Activated T-cell treated with anti-CD3 and anti-CD28 coated beads, Interleukin-2, amount 50 U/mL, for 4 hours (primary cell): ENCODE results near the gene DLEC1. TPM values are rescaled to one million over a fixed set of nuclear protein-coding genes. Genes with fewer than 3 reads are reported as not detected.
"Not testable (repeated sequence)": the region's sequence is repeated elsewhere in the genome, so short reads cannot be mapped to it uniquely, and the experiment has no call there.

Experiments
- ATAC-seq, 2 donors: fragments of 200-7000 bp; cut with Tn5 transposase; one replicate each; pipeline ENCODE4 v1.10.0; 2021
- DNase-seq: peaks from one replicate; pipeline ENCODE4 v3.0.0-alpha.2; 2020
- H3K27me3 Mint-ChIP-seq: one replicate; pipeline ENCODE4 v1.8.0; 2021; ENCODE audit warnings: low read depth, mixed read lengths
- H3K36me3 Mint-ChIP-seq: one replicate; pipeline ENCODE4 v1.8.0; 2022; ENCODE audit warnings: mixed read lengths; ENCODE audit not compliant: insufficient read depth
- H3K4me1 Mint-ChIP-seq: one replicate; pipeline ENCODE4 v1.8.0; 2021; ENCODE audit warnings: low read depth, mixed read lengths
- H3K4me3 Mint-ChIP-seq: one replicate; pipeline ENCODE4 v1.8.0; 2021; ENCODE audit warnings: mild to moderate bottlenecking, moderate library complexity, mixed read lengths
- H3K9me3 Mint-ChIP-seq: one replicate; pipeline ENCODE4 v1.8.0; 2021; ENCODE audit warnings: mixed read lengths
- total RNA-seq, 3 donors: library from RNA; stranded (reverse); gene quantifications; one replicate each; pipeline ENCODE4 v1.2.1, GENCODE V29; 2021

The DLEC1 gene
- total RNA-seq, 3 donors from 2014 or later, result 0.05 to 0.16 (median 0.08) TPM

- ATAC-seq, result no peak
- Mint-ChIP-seq H3K9me3 (no peaks in the 10 kb centered on the region), H3K4me1 (no peaks in the 10 kb centered on the region), H3K4me3 (no peak overlapping the region), H3K27me3 (no peaks in the 10 kb centered on the region), H3K36me3 (peaks cover 11% of the 10 kb centered on the region)
- no peak for DNase-seq
Measured at GRCh38 chr3:38059591-38059990, 20.6 kb downstream of the DLEC1 start.

- H3K27me3 Mint-ChIP-seq, result no peaks in the 10 kb centered on the region
- H3K4me1 Mint-ChIP-seq, result no peaks in the 10 kb centered on the region
- ATAC-seq (no peak), DNase-seq (no peak)
- H3K36me3 Mint-ChIP-seq, result peaks cover 13% of the 10 kb centered on the region
- H3K4me3 Mint-ChIP-seq, result no peak overlapping the region
- no peaks in the 10 kb centered on the region for H3K9me3 Mint-ChIP-seq
Measured at GRCh38 chr3:38062809-38063208, 23.8 kb downstream of the DLEC1 start.

GRCh38 chr3:38064453-38064852 is 25.4 kb downstream of the DLEC1 start:
- H3K4me3 Mint-ChIP-seq, H3K4me1 Mint-ChIP-seq, DNase-seq, H3K27me3 Mint-ChIP-seq, H3K9me3 Mint-ChIP-seq, ATAC-seq: not testable (repeated sequence)
- peaks cover 13% of the 10 kb centered on the region for H3K36me3 Mint-ChIP-seq

DNA sequence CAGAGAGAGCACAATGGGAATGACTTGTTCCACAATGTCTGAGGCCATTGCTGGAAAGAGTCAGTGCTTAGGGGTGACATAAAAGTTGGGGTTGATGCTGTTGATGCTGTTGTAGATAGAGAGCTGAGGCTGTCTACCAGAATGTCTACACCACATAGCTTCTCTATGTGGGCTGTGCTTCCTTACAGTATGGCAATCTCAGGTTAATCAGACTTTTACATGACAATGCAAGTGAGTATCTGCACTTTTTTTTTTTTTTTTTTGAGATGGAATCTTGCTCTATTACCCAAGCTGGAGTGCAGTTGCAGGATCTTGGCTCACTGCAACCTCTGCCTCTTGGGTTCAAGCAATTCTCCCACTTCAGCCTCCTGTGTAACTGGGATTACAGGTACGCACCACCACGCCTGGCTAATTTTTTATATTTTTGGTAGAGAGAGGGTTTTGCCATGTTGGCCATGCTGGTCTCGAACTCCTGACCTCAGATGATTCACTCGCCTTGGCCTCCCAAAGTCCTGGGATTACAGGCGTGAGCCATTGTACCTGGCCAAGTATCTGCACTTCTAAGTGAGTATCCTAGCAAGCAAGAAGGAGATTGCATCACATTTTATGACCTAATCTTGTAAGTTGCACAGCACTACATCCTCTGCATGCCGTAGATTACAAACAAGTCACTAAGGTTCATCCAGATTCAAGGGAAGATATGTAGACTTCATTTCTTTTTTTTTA is 28.7 kb downstream of the DLEC1 start:
- no peaks in the 10 kb centered on the region for H3K27me3 Mint-ChIP-seq
- no peaks in the 10 kb centered on the region for H3K4me1 Mint-ChIP-seq
- ATAC-seq, result no peak
- DNase-seq, result no peak
- no peaks in the 10 kb centered on the region for H3K9me3 Mint-ChIP-seq
- no peak overlapping the region for H3K4me3 Mint-ChIP-seq
- peaks cover 2% of the 10 kb centered on the region for H3K36me3 Mint-ChIP-seq

DNA sequence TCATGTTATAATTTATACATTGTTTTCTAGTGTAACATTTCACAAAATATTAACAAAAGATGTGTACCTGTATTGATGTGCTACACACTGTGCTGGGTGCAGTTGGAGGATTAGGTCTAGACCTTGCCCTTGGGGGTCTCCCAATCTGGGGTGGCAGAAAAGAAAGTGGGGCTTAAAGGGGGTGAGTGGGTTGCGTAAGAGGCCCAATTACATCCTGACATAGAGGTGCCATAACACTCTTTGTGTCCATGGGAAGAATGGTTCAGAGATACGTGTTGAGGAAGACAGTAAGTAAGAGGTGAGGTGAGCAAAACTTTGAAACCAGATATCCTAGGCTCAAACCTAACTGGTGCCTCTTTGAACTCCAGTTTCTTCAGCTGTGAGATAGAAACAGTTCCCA is 31.0 kb downstream of the DLEC1 start:
- no peaks in the 10 kb centered on the region for H3K4me1 Mint-ChIP-seq
- peaks cover 2% of the 10 kb centered on the region for H3K36me3 Mint-ChIP-seq
- H3K4me3 Mint-ChIP-seq, result no peak overlapping the region
- ATAC-seq (no peak), DNase-seq (no peak)
- no peaks in the 10 kb centered on the region for H3K9me3 Mint-ChIP-seq
- H3K27me3 Mint-ChIP-seq, result no peaks in the 10 kb centered on the region

DNA sequence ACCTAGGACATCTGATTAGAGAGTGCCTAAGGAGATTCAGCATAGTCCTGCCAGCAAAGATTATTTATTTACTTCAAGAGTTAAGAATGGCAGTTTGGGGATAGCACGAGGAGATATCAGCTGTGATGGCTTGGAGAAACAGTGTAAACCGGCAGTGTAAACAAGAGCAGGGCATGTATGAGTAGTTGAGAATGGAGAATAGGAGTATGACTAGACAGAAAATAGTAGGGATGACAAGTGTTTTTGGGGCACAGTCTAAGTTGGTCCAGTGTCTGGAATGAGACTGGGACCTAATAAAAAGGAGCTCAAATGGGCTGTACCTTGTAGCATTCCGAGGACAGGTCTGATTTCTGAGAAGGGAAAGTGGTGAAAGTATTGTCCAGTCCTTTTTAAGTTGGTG is 38.1 kb downstream of the DLEC1 start:
- not testable (repeated sequence) for DNase-seq, ATAC-seq, H3K9me3 Mint-ChIP-seq, H3K4me1 Mint-ChIP-seq, H3K36me3 Mint-ChIP-seq, H3K4me3 Mint-ChIP-seq, H3K27me3 Mint-ChIP-seq

DNA sequence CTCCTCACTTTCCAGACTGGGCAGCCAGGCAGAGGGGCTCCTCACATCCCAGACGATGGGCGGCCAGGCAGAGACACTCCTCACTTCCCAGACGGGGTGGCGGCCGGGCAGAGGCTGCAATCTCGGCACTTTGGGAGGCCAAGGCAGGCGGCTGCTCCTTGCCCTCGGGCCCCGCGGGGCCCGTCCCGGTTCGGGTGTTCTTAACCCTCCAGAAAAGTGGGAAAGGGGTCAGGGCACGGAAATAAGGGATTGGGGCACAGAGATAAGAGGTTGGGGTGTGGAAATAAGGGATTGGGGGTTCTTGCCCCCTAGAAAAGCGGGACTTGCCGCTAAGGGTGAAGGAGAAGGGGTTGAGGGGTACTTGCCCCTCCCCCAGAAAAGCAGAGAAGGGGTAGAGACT is 43.3 kb downstream of the DLEC1 start:
- not testable (repeated sequence) for H3K4me3 Mint-ChIP-seq, ATAC-seq, H3K36me3 Mint-ChIP-seq, DNase-seq, H3K4me1 Mint-ChIP-seq, H3K27me3 Mint-ChIP-seq
- peaks cover 11% of the 10 kb centered on the region for H3K9me3 Mint-ChIP-seq

DNA sequence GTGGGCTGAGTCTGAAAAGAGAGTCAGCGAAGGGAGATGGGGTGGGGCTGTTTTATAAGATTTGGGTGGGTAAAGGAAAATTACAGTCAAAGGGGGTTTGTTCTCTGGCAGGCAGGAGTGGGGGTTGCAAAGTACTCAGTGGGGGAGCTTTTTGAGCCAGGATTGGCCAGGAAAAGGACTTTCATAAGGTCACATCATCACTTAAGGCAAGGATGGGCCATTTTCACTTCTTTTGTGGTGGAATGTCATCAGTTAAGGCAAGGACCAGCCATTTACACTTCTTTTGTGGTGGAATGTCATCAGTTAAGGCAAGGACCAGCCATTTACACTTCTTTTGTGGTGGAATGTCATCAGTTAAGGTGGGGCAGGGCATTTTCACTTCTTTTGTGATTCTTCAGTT is 44.2 kb downstream of the DLEC1 start:
- peaks cover 11% of the 10 kb centered on the region for H3K9me3 Mint-ChIP-seq
- DNase-seq, ATAC-seq, H3K36me3 Mint-ChIP-seq, H3K27me3 Mint-ChIP-seq, H3K4me1 Mint-ChIP-seq, H3K4me3 Mint-ChIP-seq: not testable (repeated sequence)

DNA sequence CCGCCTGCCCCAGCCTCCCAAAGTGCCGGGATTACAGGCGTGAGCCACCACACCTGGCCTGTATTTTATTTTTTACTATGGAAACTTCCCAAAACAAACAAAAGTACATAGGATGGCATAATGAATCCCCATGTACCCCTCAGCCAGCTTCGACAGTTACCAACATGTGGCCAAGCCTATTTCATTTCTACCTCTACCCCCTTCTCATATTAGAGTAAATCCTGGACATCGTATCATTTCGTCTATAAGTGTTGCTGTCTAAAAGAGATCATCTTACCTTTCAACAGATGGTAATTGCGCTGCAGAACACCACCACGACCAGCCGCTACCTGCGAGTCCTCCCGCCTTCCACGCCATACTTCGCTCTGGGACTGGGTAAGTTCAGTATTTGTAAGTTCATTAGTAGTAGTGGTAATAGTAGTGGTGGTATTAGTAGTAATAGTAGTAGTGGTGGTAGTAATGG is 44.9 kb downstream of the DLEC1 start:
- no peaks in the 10 kb centered on the region for H3K4me1 Mint-ChIP-seq
- H3K36me3 Mint-ChIP-seq, result peaks cover 2% of the 10 kb centered on the region
- no peaks in the 10 kb centered on the region for H3K27me3 Mint-ChIP-seq
- no peak for DNase-seq
- ATAC-seq, result no peak
- peaks cover 11% of the 10 kb centered on the region for H3K9me3 Mint-ChIP-seq
- no peak overlapping the region for H3K4me3 Mint-ChIP-seq

GRCh38 chr3:38084334-38085310 is 45.6 kb downstream of the DLEC1 start:
- ATAC-seq (peak; percentile 30 to 74), DNase-seq (no peak)
- Mint-ChIP-seq H3K9me3 (peaks cover 11% of the 10 kb centered on the region), H3K4me3 (no peak overlapping the region), H3K4me1 (no peaks in the 10 kb centered on the region), H3K27me3 (no peaks in the 10 kb centered on the region), H3K36me3 (peaks cover 2% of the 10 kb centered on the region)

GRCh38 chr3:38085311-38085942 is 46.4 kb downstream of the DLEC1 start:
- DNase-seq (no peak), ATAC-seq (peak in 1 of 2 donors; percentile 14)
- Mint-ChIP-seq H3K4me3 (no peak overlapping the region), H3K27me3 (no peaks in the 10 kb centered on the region), H3K36me3 (peaks cover 1% of the 10 kb centered on the region), H3K4me1 (no peaks in the 10 kb centered on the region), H3K9me3 (peaks cover 9% of the 10 kb centered on the region)

DNA sequence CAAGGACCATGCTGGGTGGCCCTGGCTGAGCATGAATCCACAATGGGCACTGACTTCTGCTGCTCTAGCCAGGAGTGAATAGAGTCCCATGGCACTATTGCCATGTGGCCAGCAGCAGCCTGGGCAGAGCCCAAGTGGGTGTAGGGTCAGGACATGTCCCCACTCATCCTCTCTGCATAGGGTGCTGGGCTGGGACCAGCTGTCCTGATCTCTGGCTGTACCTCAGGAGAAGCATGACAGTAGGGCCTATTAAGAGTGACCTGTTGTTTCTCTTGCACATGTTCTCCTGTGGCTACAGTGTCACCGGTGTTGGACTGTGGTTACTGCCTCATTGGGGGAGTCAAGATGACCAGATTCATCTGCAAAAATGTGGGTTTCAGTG is 46.9 kb downstream of the DLEC1 start:
- peaks cover 7% of the 10 kb centered on the region for H3K9me3 Mint-ChIP-seq
- no peaks in the 10 kb centered on the region for H3K27me3 Mint-ChIP-seq
- peak in 1 of 2 donors; percentile 17 for ATAC-seq
- no peak for DNase-seq
- no peak overlapping the region for H3K4me3 Mint-ChIP-seq
- no peaks in the 10 kb centered on the region for H3K4me1 Mint-ChIP-seq
- no peaks in the 10 kb centered on the region for H3K36me3 Mint-ChIP-seq

GRCh38 chr3:38086496-38086895 is 47.5 kb downstream of the DLEC1 start:
- ATAC-seq (no peak), DNase-seq (no peak)
- H3K27me3 Mint-ChIP-seq, result no peaks in the 10 kb centered on the region
- H3K36me3 Mint-ChIP-seq, result peaks cover 2% of the 10 kb centered on the region
- peaks cover 7% of the 10 kb centered on the region for H3K9me3 Mint-ChIP-seq
- no peak overlapping the region for H3K4me3 Mint-ChIP-seq
- H3K4me1 Mint-ChIP-seq, result no peaks in the 10 kb centered on the region

DNA sequence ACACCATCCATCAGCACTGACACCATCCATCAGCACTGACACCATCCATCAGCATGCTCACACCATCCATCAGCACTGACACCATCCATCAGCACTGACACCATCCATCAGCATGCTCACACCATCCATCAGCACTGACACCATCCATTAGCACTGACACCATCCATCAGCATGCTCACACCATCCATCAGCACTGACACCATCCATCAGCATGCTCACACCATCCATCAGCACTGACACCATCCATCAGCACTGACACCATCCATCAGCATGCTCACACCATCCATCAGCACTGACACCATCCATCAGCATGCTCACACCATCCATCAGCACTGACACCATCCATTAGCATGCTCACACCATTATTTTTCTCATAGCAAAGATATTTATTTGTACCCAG is 48.3 kb downstream of the DLEC1 start:
- not testable (repeated sequence) for H3K4me3 Mint-ChIP-seq

More for the DNA sequence above, 48.3 kb downstream of the DLEC1 start:
- not testable (repeated sequence) for DNase-seq, H3K4me1 Mint-ChIP-seq, ATAC-seq, H3K36me3 Mint-ChIP-seq, H3K27me3 Mint-ChIP-seq, H3K9me3 Mint-ChIP-seq
